Measurements from ENCODE around the gene PMCH. TPM values are rescaled to one million over a fixed set of nuclear protein-coding genes. Genes with fewer than 3 reads are reported as not detected.

PMCH gene
- total and polyA plus RNA-seq, 9 donors = not detected

- intact Hi-C loops (cut with DNase I) = no loop called here
- no peak overlapping the region for H3K4me3 ChIP-seq
- H3K27ac ChIP-seq = no peak overlapping the region
- TF ChIP-seq POLR2A (IDR thresholded peaks at IDR 0.05) = no peak
- TF ChIP-seq EP300 (IDR thresholded peaks at IDR 0.05) = no peak
- no peak for TF ChIP-seq CTCF (IDR thresholded peaks at IDR 0.05)
- no peaks in the 10 kb centered on the region for H3K9me3 ChIP-seq
- H3K27me3 ChIP-seq = no peaks in the 10 kb centered on the region
- 62 to 68% (median 68%) methylated on average over 5 of the region's 5 CpGs for WGBS, 3 donors
- peaks cover 5% of the 10 kb centered on the region for H3K4me1 ChIP-seq (ENCODE audit: insufficient read depth)
- H3K36me3 ChIP-seq = no peaks in the 10 kb centered on the region
- DNase-seq = no peak
Measured at GRCh38 chr12:102227954-102228353, 30.3 kb upstream of the PMCH start.

- no peak for DNase-seq
- H3K4me1 ChIP-seq (ENCODE audit: insufficient read depth) = no peaks in the 10 kb centered on the region
- intact Hi-C loops (cut with DNase I) = no loop called here
- H3K27ac ChIP-seq = no peak overlapping the region
- no peaks in the 10 kb centered on the region for H3K36me3 ChIP-seq
- no peak overlapping the region for H3K4me3 ChIP-seq
- H3K27me3 ChIP-seq = no peaks in the 10 kb centered on the region
- TF ChIP-seq EP300 (IDR thresholded peaks at IDR 0.05) (no peak), CTCF (IDR thresholded peaks at IDR 0.05) (no peak), POLR2A (IDR thresholded peaks at IDR 0.05) (no peak)
- H3K9me3 ChIP-seq = no peaks in the 10 kb centered on the region
Measured at GRCh38 chr12:102220736-102221135, 23.1 kb upstream of the PMCH start.

- intact Hi-C loops (cut with DNase I) = no loop called here
- 80 to 84% (median 83%) methylated on average over 5 of the region's 5 CpGs for WGBS, 3 donors
- Histone ChIP-seq H3K4me3 (no peak overlapping the region), H3K4me1 (ENCODE audit: insufficient read depth) (no peaks in the 10 kb centered on the region), H3K27me3 (no peaks in the 10 kb centered on the region), H3K9me3 (no peaks in the 10 kb centered on the region), H3K27ac (no peak overlapping the region), H3K36me3 (no peaks in the 10 kb centered on the region)
- DNase-seq = no peak
- TF ChIP-seq EP300 (IDR thresholded peaks at IDR 0.05) = no peak
- TF ChIP-seq POLR2A (IDR thresholded peaks at IDR 0.05) = no peak
- no peak for TF ChIP-seq CTCF (IDR thresholded peaks at IDR 0.05)
Measured at GRCh38 chr12:102215992-102216691, 18.5 kb upstream of the PMCH start.

- no peak for DNase-seq
- WGBS, 3 donors = 95 to 98% (median 95%) methylated on average over 2 of the region's 2 CpGs
- H3K9me3 ChIP-seq = no peaks in the 10 kb centered on the region
- no peak overlapping the region for H3K4me3 ChIP-seq
- H3K36me3 ChIP-seq = no peaks in the 10 kb centered on the region
- TF ChIP-seq POLR2A (IDR thresholded peaks at IDR 0.05) = no peak
- no peak for TF ChIP-seq CTCF (IDR thresholded peaks at IDR 0.05)
- TF ChIP-seq EP300 (IDR thresholded peaks at IDR 0.05) = no peak
- H3K4me1 ChIP-seq (ENCODE audit: insufficient read depth) = no peaks in the 10 kb centered on the region
- H3K27me3 ChIP-seq = no peaks in the 10 kb centered on the region
- no peak overlapping the region for H3K27ac ChIP-seq
- intact Hi-C loops (cut with DNase I) = no loop called here
Measured at GRCh38 chr12:102204025-102204424, 6.4 kb upstream of the PMCH start.
